ENCODE measurements around the gene RAB27B. TPM values are rescaled to one million over a fixed set of nuclear protein-coding genes. Genes with fewer than 3 reads are reported as not detected.

The RAB27B gene
- total and polyA plus RNA-seq, 2 of the 8 experiments (the other 6 are each of a cell fraction or from before 2014, with no cell fraction given): 0.05 to 0.60 TPM

- Histone ChIP-seq H2BK15ac (ENCODE audit: low read length) (no peak overlapping the region), H3K56ac (replicated peaks; ENCODE audit: insufficient read length, low read depth, low read length) (no peak overlapping the region), H3K79me2 (ENCODE audit: control insufficient read depth in 1 of 2, insufficient read depth in 2 of 2, low read length in 2 of 2) (no peaks in the 10 kb centered on the region), H3K14ac (ENCODE audit: insufficient read length) (no peak overlapping the region), H2AFZ (ENCODE audit: low read length) (no peak overlapping the region), H3K27me3 (replicated peaks in 1 of 4; ENCODE audit: control insufficient read depth in 3 of 4, extremely low read depth in 1 of 4, insufficient read depth in 3 of 4, low read length in 3 of 4) (no peaks in the 10 kb centered on the region), H2BK120ac (replicated peaks; ENCODE audit: low read depth, low read length) (no peak overlapping the region), H3K4me1 (replicated peaks in 1 of 4; ENCODE audit: control insufficient read depth in 3 of 4, insufficient read depth in 4 of 4, low read length in 3 of 4) (no peaks in the 10 kb centered on the region), H3K79me1 (ENCODE audit: low read depth, low read length) (no peaks in the 10 kb centered on the region), H3K27ac (ENCODE audit: low read depth, low read length) (no peak overlapping the region), H2BK20ac (ENCODE audit: low read length) (no peak overlapping the region), H3K23me2 (ENCODE audit: low read depth, low read length) (no peaks in the 10 kb centered on the region), H4K5ac (ENCODE audit: insufficient read length, low read depth, low read length) (no peak overlapping the region), H3K23ac (ENCODE audit: insufficient read length) (no peak overlapping the region), H3K18ac (ENCODE audit: extremely low read depth, low read length) (no peak overlapping the region), H3K9me3 (ENCODE audit: insufficient read depth in 2 of 2, low read depth in 1 of 2, low read length in 1 of 2) (no peaks in the 10 kb centered on the region), H2BK12ac (ENCODE audit: low read depth, low read length) (no peak overlapping the region), H4K91ac (replicated peaks; ENCODE audit: insufficient read length, low read length) (no peak overlapping the region), H2AK5ac (ENCODE audit: low read depth, low read length) (no peak overlapping the region), H3K4ac (replicated peaks; ENCODE audit: insufficient read length, low read depth, low read length) (no peak overlapping the region), H2BK5ac (ENCODE audit: low read depth, low read length) (no peak overlapping the region), H3K36me3 (ENCODE audit: control insufficient read depth in 2 of 4, insufficient read depth in 4 of 4, low read length in 3 of 4) (no peaks in the 10 kb centered on the region), H3K4me2 (ENCODE audit: insufficient read depth in 1 of 2, low read depth in 2 of 2, low read length in 2 of 2) (no peak overlapping the region), H4K20me1 (replicated peaks in 1 of 2; ENCODE audit: control insufficient read depth in 1 of 2, insufficient read depth in 2 of 2, low read length in 2 of 2) (no peaks in the 10 kb centered on the region), H3K4me3 (ENCODE audit: extremely low read depth in 1 of 4, insufficient read depth in 2 of 4, low read depth in 3 of 4, low read length in 4 of 4) (no peak overlapping the region), H3K9ac (replicated peaks in 1 of 4; ENCODE audit: extremely low read depth in 1 of 4, low read depth in 3 of 4, low read length in 3 of 4) (no peak overlapping the region), H4K8ac (ENCODE audit: extremely low read depth, insufficient read depth, low read length) (no peak overlapping the region)
- no peak for FAIRE-seq
- ChIA-PET POLR2A (ENCODE audit: partially characterized antibody) (no interaction called here), CTCF (ENCODE audit: partially characterized antibody) (no interaction called here)
- no peak for DNase-seq (ENCODE audit: low read depth in 1 of 2, low spot score in 2 of 2)
- WGBS, 2 experiments (ENCODE audit: extremely low coverage in 1 of 2, insufficient coverage in 1 of 2, insufficient read length in 1 of 2, insufficient replicate concordance in 2 of 2, low coverage in 1 of 2, low lambda C conversion rate in 2 of 2, missing lambda C conversion rate in 1 of 2): 85% methylated on average over 2 of the region's 2 CpGs; no CpG with 5 or more reads in 1 of the 2 experiments
- TF ChIP-seq SIN3A (conservative IDR thresholded peaks at IDR 0.05 in 1 of 2, IDR thresholded peaks at IDR 0.05 in 1 of 2; ENCODE audit: low read depth in 1 of 2, low read length in 2 of 2) (no peak), NANOG (IDR thresholded peaks at IDR 0.05; ENCODE audit: insufficient read depth, low read depth, low read length, poor library complexity, severe bottlenecking) (no peak), CBX5 (IDR thresholded peaks at IDR 0.05; ENCODE audit: low read depth, low read length) (no peak), CREB1 (IDR thresholded peaks at IDR 0.05) (no peak), RXRA (IDR thresholded peaks at IDR 0.05; ENCODE audit: insufficient read depth, low read depth, low read length) (no peak), ATF3 (IDR thresholded peaks at IDR 0.05; ENCODE audit: insufficient read depth, low read depth, low read length) (no peak)
These were observed 13.2 kb upstream of the RAB27B start for GRCh38 chr18:54815086-54815485.
